ENCODE measurements around the gene TRAPPC3L.
"Not testable (repeated sequence)": the region's sequence is repeated elsewhere in the genome, so short reads cannot be mapped to it uniquely, and the experiment has no call there.

Gene TRAPPC3L

GRCh38 chr6:116512734-116513133, 32.8 kb downstream of the TRAPPC3L start:
- no peak for DNase-seq

DNA sequence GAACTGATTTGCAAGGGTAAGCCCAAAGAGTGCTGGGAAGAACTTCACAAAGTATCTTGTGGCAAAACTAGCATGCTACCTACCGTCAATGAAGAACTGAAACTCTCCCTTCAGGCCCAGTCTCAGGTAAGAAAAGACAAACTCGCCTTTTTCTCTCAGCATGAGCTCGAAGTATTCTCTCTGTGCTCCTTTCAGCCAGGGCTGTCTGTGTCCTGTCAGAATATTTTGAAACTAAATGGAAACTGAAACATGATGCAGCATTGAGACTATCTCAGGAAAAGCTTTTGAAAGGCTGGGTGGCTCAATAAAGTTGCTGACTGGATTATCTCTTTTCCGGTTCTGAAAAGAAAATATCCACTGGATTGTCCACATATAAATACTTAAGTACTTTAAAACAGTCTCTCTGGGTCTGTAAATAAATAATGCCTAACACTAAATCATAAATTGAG, 33.3 kb downstream of the TRAPPC3L start:
- no peak for DNase-seq

- peak; percentile 74 to 75 for DNase-seq
These were observed 33.9 kb downstream of the TRAPPC3L start, which contains the start of gene CALHM5 for GRCh38 chr6:116511424-116512110. Gene CALHM5 (plus strand): TSS chr6:116511639. CDS start chr6:116511697, 58 bp downstream.

GRCh38 chr6:116508527-116508926, 37.0 kb downstream of the TRAPPC3L start:
- no peak for DNase-seq

DNA sequence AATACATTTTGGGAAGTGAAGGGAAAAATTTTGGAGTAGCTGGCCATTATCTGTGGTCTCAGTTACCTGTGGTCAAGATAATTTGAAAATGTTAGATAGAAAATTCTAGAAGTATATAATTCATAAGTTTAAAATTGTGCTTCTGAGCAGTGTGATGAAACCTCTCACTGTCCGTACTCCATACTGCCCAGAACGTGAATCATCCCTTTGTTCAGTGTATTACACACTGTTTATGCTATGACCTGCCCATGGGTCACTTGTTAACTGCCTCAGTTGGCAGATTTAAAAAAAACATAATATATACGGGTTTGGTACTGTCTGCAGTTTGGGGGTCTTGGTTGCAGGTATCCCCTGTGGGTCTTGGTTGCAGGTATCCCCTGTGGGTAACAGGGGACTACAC, 38.2 kb downstream of the TRAPPC3L start:
- no peak for DNase-seq

DNA sequence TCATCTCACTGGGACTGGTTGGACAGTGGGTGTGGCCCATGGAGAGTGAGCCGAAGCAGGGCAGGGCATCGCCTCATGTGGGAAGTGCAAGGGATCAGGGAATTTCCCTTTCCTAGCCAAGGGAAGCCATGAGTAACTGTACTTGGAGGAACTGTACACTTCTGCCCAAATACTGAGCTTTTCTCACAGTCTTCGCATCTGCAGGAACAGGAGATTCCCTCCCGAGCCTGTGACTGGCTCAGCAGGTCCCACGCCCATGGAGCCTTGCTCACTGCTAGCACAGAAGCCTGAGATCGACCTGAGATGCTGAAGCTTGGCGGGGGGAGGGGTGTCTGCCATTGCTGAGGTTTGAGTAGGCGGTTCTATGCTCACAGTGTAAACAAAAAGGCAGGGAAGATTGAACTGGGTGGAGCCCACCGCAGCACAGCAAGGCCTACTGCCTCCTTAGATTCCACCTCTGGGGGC, 44.5 kb downstream of the TRAPPC3L start:
- DNase-seq = no peak

DNA sequence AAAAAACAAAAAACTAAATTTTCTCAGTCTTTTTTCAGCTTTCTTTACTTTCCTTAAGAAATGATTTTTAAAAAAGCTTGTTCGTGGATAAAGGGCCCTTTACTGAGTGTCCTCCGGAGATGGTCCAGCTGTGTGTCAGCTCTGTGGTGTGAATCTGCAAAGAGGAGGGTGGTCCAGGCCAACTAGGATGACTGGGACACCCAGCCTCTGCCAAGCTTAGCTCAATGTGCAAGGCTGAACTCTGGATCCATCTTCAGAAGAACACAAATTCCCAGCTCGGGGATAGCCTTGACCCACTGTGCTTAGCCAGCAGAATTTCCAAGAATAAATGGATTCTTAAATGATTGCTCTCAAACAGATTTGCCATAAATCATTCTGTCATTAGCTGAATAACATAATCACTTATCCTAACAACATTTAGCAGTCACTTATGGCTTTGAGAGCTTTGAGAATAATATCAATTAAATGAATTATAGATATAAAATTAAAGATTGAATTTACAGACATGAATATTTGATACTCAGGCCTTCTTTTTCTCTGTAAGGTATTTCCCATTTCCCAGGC, 48.3 kb downstream of the TRAPPC3L start:
- no peak for DNase-seq

DNA sequence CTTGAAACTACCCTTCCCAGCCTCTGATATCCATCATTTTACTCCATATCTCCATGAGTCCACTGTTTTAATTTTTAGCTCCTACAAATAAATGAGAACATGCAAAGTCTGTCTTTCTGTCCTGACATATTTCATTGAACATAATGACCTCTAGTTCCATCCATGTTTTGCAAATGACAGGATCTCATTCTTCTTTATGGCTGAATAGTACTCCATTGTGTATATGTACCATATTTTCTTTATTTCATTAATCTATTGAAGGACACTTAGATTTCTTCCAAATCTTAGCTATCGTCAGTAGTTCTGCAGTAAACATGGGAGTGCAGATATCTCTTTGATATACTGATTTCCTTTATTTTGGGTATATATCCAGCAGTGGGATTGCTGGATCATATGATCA, 50.3 kb downstream of the TRAPPC3L start:
- DNase-seq = not testable (repeated sequence)

- DNase-seq = no peak
These were observed 53.0 kb downstream of the TRAPPC3L start for GRCh38 chr6:116492331-116493067.

DNA sequence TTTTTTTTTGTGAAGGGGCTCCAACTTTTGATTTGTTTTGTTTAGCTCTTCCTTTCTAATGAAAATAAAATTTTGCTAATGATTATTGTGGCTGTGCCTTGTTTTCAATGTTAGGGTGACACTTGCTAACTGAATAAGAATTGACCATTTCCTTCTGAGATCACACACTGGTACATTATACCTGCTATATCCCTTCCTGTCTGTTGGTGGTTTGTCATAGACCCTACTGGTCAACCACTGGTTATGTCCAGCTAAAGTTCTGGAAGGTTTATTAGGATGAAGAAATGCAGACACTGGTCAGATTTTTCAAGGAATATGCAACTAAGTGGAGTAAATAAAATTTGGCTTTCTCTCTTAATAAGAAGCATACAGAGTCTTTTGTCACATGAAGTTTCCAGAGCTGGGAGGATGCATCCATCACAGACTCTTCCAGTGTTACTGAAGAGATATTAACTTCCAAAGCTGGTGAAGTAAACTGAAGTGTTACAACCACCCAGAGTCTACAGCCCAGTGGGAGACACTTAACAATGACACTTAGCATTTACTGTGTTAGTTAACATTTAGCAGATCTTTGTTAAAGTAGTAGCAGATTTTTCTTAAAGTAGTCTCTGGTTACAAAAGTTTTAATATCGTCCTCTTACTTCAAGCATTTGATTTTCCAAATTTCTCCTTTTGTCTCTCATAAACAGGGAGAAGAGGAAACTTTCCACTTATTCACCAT, 53.7 kb downstream of the TRAPPC3L start:
- no peak for DNase-seq

DNA sequence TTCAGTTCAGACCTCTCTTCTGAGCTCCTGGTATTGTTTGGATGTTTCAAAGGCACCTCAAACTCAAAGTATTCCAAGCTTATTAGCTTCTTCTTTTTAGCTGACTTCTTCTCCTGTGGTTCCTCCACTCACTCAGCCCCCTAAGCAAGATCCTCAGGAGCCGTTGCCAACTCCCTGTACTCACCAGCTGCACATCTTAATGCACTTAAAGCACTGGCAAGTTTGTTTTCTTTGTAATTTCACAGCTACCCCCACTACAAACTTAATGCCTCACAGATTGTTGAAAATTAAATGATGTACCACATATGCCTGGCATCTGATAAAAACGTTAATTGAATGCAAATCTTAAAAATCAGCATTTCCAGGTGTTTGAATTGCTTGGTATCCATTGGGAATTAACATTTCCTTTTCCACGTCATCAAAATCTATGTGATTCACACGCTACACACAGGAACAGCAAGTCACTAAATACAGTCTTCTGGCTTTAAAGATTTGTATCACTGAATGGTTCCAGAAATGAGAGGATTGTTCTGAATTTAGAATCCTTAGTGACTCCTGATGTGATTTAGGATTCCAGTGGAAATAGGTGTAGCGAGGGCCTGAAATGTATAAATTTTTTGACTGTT, 59.8 kb downstream of the TRAPPC3L start:
- no peak for DNase-seq

DNA sequence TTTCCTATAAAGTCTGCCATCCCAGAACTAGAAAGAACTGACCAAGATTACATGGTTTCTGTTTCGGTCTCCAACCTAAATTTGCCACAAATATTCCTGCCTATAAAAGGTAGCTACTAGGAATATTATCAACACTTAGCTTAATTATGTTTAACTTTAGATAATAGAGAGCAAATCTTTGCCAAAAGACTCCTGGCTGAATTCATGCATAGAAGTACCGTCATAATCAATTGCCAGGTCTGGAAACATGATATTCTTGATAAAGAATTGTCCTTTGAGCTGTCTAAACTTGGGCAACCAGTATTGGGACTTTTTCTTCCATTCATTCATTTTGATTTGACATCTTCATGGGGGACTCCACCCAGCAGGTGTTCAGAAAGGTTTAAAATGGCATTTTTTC, 61.9 kb downstream of the TRAPPC3L start:
- DNase-seq = no peak

- no peak for DNase-seq
These were observed 62.7 kb downstream of the TRAPPC3L start for GRCh38 chr6:116482780-116483179.

DNA sequence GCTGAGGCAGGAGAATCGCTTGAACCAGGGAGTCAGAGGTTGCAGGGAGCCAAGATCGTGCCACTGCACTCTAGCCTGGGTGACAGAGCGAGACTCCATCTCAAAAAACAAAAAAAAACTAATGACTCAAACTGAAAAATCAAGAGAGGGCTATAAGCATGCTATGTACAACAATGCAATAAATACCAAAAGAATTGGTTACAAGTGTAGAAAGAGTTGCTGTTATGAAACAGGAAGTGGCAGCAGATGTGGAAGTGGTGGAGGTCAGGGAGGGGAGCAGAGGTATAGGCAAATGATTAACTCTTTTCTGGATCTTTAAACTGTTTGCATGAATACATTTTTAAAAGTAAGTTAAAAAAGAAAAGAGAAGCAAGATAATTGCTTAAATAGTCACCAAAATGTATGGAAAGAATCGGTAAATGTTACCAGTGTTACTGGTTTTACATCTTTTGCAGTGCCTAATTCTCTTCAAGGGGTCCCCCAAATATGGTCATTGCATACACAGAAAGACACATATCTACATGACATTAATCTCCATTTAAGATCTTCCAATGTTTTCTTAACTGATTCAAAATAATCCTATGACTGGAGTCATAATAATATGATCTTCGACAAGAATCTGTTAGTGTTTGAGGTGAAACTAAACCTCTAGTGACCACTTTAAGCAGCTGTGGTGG, 69.3 kb downstream of the TRAPPC3L start:
- DNase-seq = no peak

GRCh38 chr6:116475141-116475540, 70.3 kb downstream of the TRAPPC3L start:
- no peak for DNase-seq

- no peak for DNase-seq
These were observed 72.8 kb downstream of the TRAPPC3L start for GRCh38 chr6:116472706-116473105.

DNA sequence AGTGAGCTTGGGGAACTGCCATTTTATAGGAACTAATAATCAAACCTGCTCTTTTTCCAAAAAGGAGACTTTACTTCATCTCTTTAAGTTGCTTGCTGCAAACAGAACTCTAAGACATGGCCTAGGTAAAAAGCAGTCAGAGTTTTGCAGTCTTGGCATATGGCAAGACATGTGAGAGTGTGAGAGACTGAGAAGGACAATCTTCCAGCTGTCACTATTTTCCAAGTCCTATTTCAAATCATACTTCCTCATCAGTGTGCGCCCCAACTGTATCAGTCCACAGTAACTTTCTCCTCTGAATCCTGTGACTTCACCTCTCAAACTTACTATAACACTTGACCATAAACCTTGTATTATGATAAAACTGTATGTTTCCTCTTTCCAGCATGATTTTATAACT, 74.0 kb downstream of the TRAPPC3L start:
- no peak for DNase-seq

- DNase-seq = no peak
These were observed 77.2 kb downstream of the TRAPPC3L start for GRCh38 chr6:116468293-116468692.

- DNase-seq = no peak
These were observed 78.0 kb downstream of the TRAPPC3L start for GRCh38 chr6:116467514-116467913.

DNA sequence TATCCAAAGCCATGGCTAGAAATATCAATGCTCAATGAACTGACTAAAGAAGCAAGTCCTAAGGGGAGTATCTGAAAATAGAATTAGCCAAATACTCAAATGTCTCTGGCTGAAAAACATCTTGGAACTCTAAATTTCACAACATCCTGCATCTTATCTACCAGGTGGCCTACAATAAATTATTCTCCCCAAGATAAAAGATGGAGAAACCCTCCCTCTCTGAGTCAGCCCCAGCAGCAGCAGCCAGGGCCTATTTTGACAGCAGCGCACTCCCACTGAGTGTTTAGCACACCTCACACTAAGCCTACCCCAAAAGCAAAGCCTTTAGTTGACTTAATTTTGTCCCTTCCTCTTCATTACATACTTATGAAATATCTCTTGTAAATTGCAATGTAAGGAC, 78.4 kb downstream of the TRAPPC3L start:
- no peak for DNase-seq

DNA sequence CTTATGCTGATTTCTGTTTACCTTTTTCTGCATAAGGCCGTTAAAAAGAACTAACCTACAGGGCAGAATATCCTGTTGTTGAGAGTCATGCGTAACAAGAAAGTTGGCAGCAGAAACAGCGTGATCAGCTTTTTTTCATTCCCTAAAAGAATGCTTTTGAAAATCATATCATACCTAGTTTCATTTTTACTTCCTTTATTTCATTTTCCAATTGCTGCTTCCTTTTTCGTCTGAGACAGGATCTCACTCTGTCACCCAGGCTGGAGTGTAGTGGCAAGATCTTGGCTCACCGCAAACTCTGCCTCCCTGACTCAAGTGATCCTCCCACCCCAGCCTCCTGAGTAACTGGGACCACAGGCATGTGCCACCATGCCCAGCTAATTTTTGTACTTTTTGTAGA, 80.2 kb downstream of the TRAPPC3L start:
- DNase-seq = no peak

DNA sequence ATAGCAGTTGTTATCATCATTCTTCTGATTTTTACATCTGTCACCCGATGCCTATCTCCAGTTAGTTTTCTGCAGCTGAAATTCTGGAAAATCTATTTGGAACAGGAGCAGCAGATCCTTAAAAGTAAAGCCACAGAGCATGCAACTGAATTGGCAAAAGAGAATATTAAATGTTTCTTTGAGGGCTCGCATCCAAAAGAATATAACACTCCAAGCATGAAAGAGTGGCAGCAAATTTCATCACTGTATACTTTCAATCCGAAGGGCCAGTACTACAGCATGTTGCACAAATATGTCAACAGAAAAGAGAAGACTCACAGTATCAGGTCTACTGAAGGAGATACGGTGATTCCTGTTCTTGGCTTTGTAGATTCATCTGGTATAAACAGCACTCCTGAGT, 82.2 kb downstream of the TRAPPC3L start:
- DNase-seq = no peak
